Stimulated activated naive B cell treated with anti-CD40 and anti-IgM and Interleukin-4, amounts not matched to agents 10 μg/mL and 1 μg/mL and 100 μg/mL, for 72 hours (primary cell): Measurements from ENCODE around the gene NDST1.

Experiments
- ATAC-seq, 2 donors: fragments of 150-1000 bp; cut with Tn5 transposase; replicated peaks; 2 replicates each; pipeline ENCODE4 v1.10.0; 2021; ENCODE audit warnings: moderate library complexity in 1 of 2
- DNase-seq: peaks from one replicate; pipeline ENCODE4 v3.0.0; 2021
- H3K27ac Mint-ChIP-seq: one replicate; pipeline ENCODE4 v1.8.0; 2022; ENCODE audit warnings: mild to moderate bottlenecking, mixed read lengths
- H3K27me3 Mint-ChIP-seq, 2 donors: one replicate each; pipeline ENCODE4 v1.8.0; 2022; ENCODE audit warnings: mixed read lengths in 2 of 2
- H3K36me3 Mint-ChIP-seq, 2 donors: one replicate each; pipeline ENCODE4 v1.8.0; 2022; ENCODE audit warnings: mixed read lengths in 2 of 2, mild to moderate bottlenecking in 1 of 2
- H3K4me1 Mint-ChIP-seq, 2 donors: one replicate each; pipeline ENCODE4 v1.8.0; 2022; ENCODE audit warnings: mixed read lengths in 2 of 2, mild to moderate bottlenecking in 1 of 2
- H3K4me3 Mint-ChIP-seq, 2 donors: one replicate each; pipeline ENCODE4 v1.8.0; 2022; ENCODE audit warnings: mild to moderate bottlenecking in 2 of 2, mixed read lengths in 2 of 2, moderate library complexity in 1 of 2
- H3K9me3 Mint-ChIP-seq, 2 donors: one replicate each; pipeline ENCODE4 v1.8.0; 2022; ENCODE audit warnings: mixed read lengths in 2 of 2, mild to moderate bottlenecking in 1 of 2

NDST1 gene

GRCh38 chr5:150576449-150576949, 68.6 kb downstream of the NDST1 start:
- no peak overlapping the region for H3K4me3 Mint-ChIP-seq
- DNase-seq (no peak), ATAC-seq (no peak)
- no peaks in the 10 kb centered on the region for H3K4me1 Mint-ChIP-seq
- H3K36me3 Mint-ChIP-seq = no peaks in the 10 kb centered on the region
- no peaks in the 10 kb centered on the region for H3K9me3 Mint-ChIP-seq
- H3K27me3 Mint-ChIP-seq = peaks cover 0 to 4% of the 10 kb centered on the region in 2 donors
- H3K27ac Mint-ChIP-seq = no peak overlapping the region

GRCh38 chr5:150577378-150578139, 69.6 kb downstream of the NDST1 start:
- Mint-ChIP-seq H3K9me3 (no peaks in the 10 kb centered on the region), H3K27ac (no peak overlapping the region), H3K36me3 (no peaks in the 10 kb centered on the region), H3K4me3 (no peak overlapping the region), H3K27me3 (peaks cover 7 to 10% of the 10 kb centered on the region in 2 donors), H3K4me1 (peaks cover 0 to 2% of the 10 kb centered on the region in 2 donors)
- DNase-seq (no peak), ATAC-seq (no peak)

GRCh38 chr5:150578781-150579461, 71.0 kb downstream of the NDST1 start:
- no peak for ATAC-seq
- no peaks in the 10 kb centered on the region for H3K9me3 Mint-ChIP-seq

GRCh38 chr5:150579462-150580400, 71.8 kb downstream of the NDST1 start:
- Mint-ChIP-seq H3K4me3 (no peak overlapping the region), H3K27me3 (peaks cover 7 to 12% of the 10 kb centered on the region in 2 donors), H3K27ac (no peak overlapping the region), H3K9me3 (no peaks in the 10 kb centered on the region), H3K4me1 (peaks cover 0 to 2% of the 10 kb centered on the region in 2 donors), H3K36me3 (no peaks in the 10 kb centered on the region)
- DNase-seq (no peak), ATAC-seq (no peak)

More at GRCh38 chr5:150578781-150579461, 71.0 kb downstream of the NDST1 start:
- DNase-seq = no peak
- no peak overlapping the region for H3K4me3 Mint-ChIP-seq
- peaks cover 0 to 2% of the 10 kb centered on the region in 2 donors for H3K4me1 Mint-ChIP-seq
- peaks cover 7 to 10% of the 10 kb centered on the region in 2 donors for H3K27me3 Mint-ChIP-seq
- no peak overlapping the region for H3K27ac Mint-ChIP-seq
- no peaks in the 10 kb centered on the region for H3K36me3 Mint-ChIP-seq

DNA sequence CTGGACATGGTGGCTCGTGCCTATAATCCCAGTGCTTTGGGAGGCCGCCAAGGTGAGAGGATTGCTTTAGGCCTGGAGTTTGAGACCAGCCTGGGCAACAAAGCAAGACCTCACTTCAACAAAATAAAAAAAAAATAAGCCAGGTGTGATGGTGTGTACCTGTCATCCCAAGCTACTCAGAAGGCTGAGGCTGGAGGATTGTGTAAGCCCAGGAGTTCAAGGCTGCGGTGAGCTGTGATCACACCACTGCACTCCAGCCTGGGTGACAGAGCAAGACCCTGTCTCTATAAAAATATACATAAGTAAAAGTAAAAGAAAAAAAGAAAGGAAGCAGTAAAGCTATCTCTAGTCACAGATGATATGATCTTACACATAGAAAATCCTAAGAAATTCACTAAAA, 73.0 kb downstream of the NDST1 start:
- Mint-ChIP-seq H3K27me3 (peaks cover 7 to 15% of the 10 kb centered on the region in 2 donors), H3K36me3 (no peaks in the 10 kb centered on the region), H3K27ac (no peak overlapping the region), H3K4me3 (no peak overlapping the region), H3K4me1 (peaks cover 0 to 2% of the 10 kb centered on the region in 2 donors), H3K9me3 (no peaks in the 10 kb centered on the region)
- DNase-seq (no peak), ATAC-seq (no peak)

DNA sequence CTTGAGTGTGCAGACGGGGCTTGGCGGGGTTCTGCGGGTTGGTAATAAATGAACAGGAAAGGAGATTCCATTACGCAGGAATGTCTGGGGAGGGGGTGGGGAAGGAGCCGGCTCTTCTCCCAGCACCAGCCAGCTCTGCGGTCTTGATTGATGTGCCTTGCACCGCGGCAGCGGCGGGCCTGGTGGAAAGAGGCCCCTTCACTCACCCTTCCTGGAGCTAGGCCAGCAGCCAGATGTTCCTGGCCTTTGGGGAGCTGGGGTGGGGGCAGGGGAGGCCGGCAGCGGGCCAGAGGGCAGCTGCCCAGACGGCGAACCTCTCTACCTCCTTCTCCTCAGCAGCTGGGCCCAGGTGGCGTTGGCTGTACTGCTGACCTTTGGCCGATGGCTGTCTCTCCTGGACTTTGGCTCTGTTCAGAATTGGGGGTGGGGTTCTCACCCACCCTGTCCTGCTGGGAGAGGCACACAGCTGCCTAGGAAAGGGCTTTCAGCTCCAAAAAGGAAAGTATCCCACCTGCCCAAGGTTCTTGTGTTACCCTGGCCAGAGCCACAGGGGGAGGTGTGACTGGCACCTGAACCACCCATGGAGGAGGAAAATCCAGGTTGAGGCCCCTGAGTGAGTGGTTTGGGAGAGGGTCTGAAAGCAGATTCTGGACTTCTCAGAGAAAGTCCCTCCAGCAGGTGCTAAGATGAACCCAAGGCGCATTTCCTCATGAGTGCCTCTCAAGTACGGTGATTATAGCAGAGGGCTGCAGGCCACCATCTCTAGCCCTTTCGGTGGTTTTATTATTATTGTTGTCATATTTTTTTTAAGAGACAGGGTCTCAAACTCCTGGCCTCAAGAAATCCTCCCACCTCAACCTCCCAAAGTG, 74.5 kb downstream of the NDST1 start:
- ATAC-seq = no peak
- Mint-ChIP-seq H3K9me3 (no peaks in the 10 kb centered on the region), H3K27me3 (peaks cover 7 to 15% of the 10 kb centered on the region in 2 donors), H3K4me3 (no peak overlapping the region), H3K27ac (no peak overlapping the region), H3K36me3 (no peaks in the 10 kb centered on the region), H3K4me1 (peaks cover 0 to 2% of the 10 kb centered on the region in 2 donors)
- DNase-seq = no peak

GRCh38 chr5:150583541-150584225, 75.8 kb downstream of the NDST1 start:
- no peak for DNase-seq
- H3K27ac Mint-ChIP-seq = no peak overlapping the region
- peaks cover 0 to 2% of the 10 kb centered on the region in 2 donors for H3K4me1 Mint-ChIP-seq
- H3K4me3 Mint-ChIP-seq = no peak overlapping the region
- ATAC-seq = no peak
- no peaks in the 10 kb centered on the region for H3K36me3 Mint-ChIP-seq
- H3K27me3 Mint-ChIP-seq = peaks cover 7 to 15% of the 10 kb centered on the region in 2 donors
- no peaks in the 10 kb centered on the region for H3K9me3 Mint-ChIP-seq

- no peaks in the 10 kb centered on the region for H3K9me3 Mint-ChIP-seq
- DNase-seq = no peak
- H3K36me3 Mint-ChIP-seq = no peaks in the 10 kb centered on the region
- no peak for ATAC-seq
- H3K27ac Mint-ChIP-seq = peak overlapping the region; percentile 43
- H3K4me1 Mint-ChIP-seq = peaks cover 0 to 2% of the 10 kb centered on the region in 2 donors
- H3K4me3 Mint-ChIP-seq = no peak overlapping the region
- peaks cover 7 to 15% of the 10 kb centered on the region in 2 donors for H3K27me3 Mint-ChIP-seq
Measured at GRCh38 chr5:150584556-150585335, 76.8 kb downstream of the NDST1 start.

GRCh38 chr5:150585781-150586341, 77.9 kb downstream of the NDST1 start:
- ATAC-seq (no peak), DNase-seq (no peak)
- no peak overlapping the region for H3K4me3 Mint-ChIP-seq
- H3K9me3 Mint-ChIP-seq = no peaks in the 10 kb centered on the region
- H3K27ac Mint-ChIP-seq = no peak overlapping the region
- H3K27me3 Mint-ChIP-seq = peaks cover 7 to 11% of the 10 kb centered on the region in 2 donors
- no peaks in the 10 kb centered on the region for H3K36me3 Mint-ChIP-seq
- peaks cover 0 to 2% of the 10 kb centered on the region in 2 donors for H3K4me1 Mint-ChIP-seq

DNA sequence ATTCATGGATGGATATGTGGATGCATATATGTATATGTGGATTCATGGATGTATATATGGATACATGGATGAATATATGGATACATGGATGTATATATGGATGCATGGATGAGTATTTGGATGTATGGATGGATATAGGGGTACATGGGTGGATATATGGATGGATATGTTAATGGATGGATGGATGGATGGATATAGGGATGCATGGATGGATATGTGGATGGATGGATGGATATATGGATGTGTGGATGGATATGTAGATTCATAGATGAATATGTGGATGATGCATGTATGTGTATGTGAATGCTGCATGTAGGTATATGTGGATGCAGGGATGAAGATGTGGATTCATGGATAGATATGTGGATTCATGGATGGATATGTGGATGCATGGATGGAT, 79.1 kb downstream of the NDST1 start:
- Mint-ChIP-seq H3K27me3 (peaks cover 3 to 6% of the 10 kb centered on the region in 2 donors), H3K9me3 (no peaks in the 10 kb centered on the region), H3K4me3 (no peak overlapping the region), H3K4me1 (peaks cover 0 to under 1% of the 10 kb centered on the region in 2 donors), H3K36me3 (no peaks in the 10 kb centered on the region), H3K27ac (no peak overlapping the region)
- ATAC-seq = no peak
- no peak for DNase-seq

GRCh38 chr5:150587856-150588595, 80.1 kb downstream of the NDST1 start:
- H3K4me1 Mint-ChIP-seq = no peaks in the 10 kb centered on the region
- H3K27ac Mint-ChIP-seq = no peak overlapping the region
- H3K27me3 Mint-ChIP-seq = peaks cover 0 to 4% of the 10 kb centered on the region in 2 donors
- no peak for ATAC-seq
- H3K4me3 Mint-ChIP-seq = no peak overlapping the region
- DNase-seq = no peak
- H3K36me3 Mint-ChIP-seq = no peaks in the 10 kb centered on the region
- no peaks in the 10 kb centered on the region for H3K9me3 Mint-ChIP-seq

DNA sequence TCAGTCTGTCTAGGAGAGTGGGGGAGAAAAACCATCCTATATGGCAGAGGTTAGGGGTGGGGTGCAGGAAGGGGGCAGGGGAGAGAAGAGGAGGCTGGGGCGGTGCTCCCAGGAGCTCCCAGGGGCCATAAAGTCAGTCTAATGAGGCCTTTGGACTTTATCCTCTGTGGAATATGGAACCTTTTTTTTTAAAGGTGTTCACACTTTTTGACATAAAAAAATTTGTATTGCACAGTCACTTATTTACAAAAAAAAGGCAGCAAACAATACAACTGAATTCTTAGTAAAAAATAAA, 80.6 kb downstream of the NDST1 start:
- Mint-ChIP-seq H3K27ac (no peak overlapping the region), H3K4me1 (no peaks in the 10 kb centered on the region), H3K9me3 (no peaks in the 10 kb centered on the region), H3K4me3 (no peak overlapping the region), H3K36me3 (no peaks in the 10 kb centered on the region), H3K27me3 (peaks cover 0 to 4% of the 10 kb centered on the region in 2 donors)
- DNase-seq = no peak
- no peak for ATAC-seq
